Upper lobe of right lung (tissue), 1 donor: ENCODE data around the gene WDR19. TPM values are rescaled to one million over a fixed set of nuclear protein-coding genes. Genes with fewer than 3 reads are reported as not detected.

Source experiments
- ATAC-seq: fragments of 200-7000 bp; cut with Tn5 transposase; one replicate; pipeline ENCODE4 v1.9.1; 2020; ENCODE audit warnings: mild to moderate bottlenecking, moderate library complexity
- DNase-seq: peaks from one replicate; pipeline ENCODE4 v3.0.0-alpha.2; 2020
- H3K27ac ChIP-seq: fragments of 200-600 bp; one replicate; pipeline ENCODE4 v1.8.0; 2022
- H3K27me3 ChIP-seq: fragments of 200-600 bp; one replicate; pipeline ENCODE4 v1.8.0; 2022; ENCODE audit warnings: mild to moderate bottlenecking
- H3K36me3 ChIP-seq: fragments of 200-600 bp; one replicate; pipeline ENCODE4 v1.8.0; 2022
- H3K4me1 ChIP-seq: fragments of 200-600 bp; one replicate; pipeline ENCODE4 v1.8.0; 2022
- H3K4me3 ChIP-seq: fragments of 200-600 bp; one replicate; pipeline ENCODE4 v1.8.0; 2022; ENCODE audit warnings: mild to moderate bottlenecking
- H3K9me3 ChIP-seq: fragments of 200-600 bp; one replicate; pipeline ENCODE4 v1.8.0; 2022
- CTCF ChIP-seq: fragments of 200-600 bp; IDR thresholded peaks from one replicate; pipeline ENCODE4 v1.8.0; 2022; ENCODE audit warnings: antibody characterized with exemption
- intact Hi-C: fragments of 100-400 bp; cut with DNase I; formaldehyde crosslinking; loops from one replicate; pipeline ENCODE4 v1.11.0; 2022
- total RNA-seq: library from RNA; stranded (reverse); fragmentation: NEBNext Ultra II Directional; extraction: Animal tissue kit (Norgen Biotek cat#: 25700); gene quantifications from one replicate; pipeline ENCODE4 v1.2.1, GENCODE V29; 2021
- donor health status: DM: no; HTN: yes; CAD: no; lungs with severe emphysema.

The WDR19 gene
- total RNA-seq, 1 donor from 2014 or later, result 32.9 TPM

GRCh38 chr4:39205476-39205875 lies 23.1 kb downstream of the WDR19 start:
- Histone ChIP-seq H3K4me3 (no peak overlapping the region), H3K36me3 (peaks cover 32% of the 10 kb centered on the region), H3K4me1 (peaks cover 3% of the 10 kb centered on the region), H3K27me3 (no peaks in the 10 kb centered on the region), H3K9me3 (no peaks in the 10 kb centered on the region), H3K27ac (no peak overlapping the region)
- intact Hi-C loops, result no loop called here
- ATAC-seq (no peak), DNase-seq (no peak)
- no peak for TF ChIP-seq CTCF

- DNase-seq, result no peak
- TF ChIP-seq CTCF, result no peak
- H3K4me3 ChIP-seq, result no peak overlapping the region
- no peaks in the 10 kb centered on the region for H3K9me3 ChIP-seq
- ATAC-seq, result no peak
- H3K27me3 ChIP-seq, result no peaks in the 10 kb centered on the region
- intact Hi-C loops, result no loop called here
- H3K36me3 ChIP-seq, result peaks cover 30% of the 10 kb centered on the region
- H3K27ac ChIP-seq, result no peak overlapping the region
- no peaks in the 10 kb centered on the region for H3K4me1 ChIP-seq
These were observed 45.6 kb downstream of the WDR19 start for GRCh38 chr4:39227906-39228305.

- intact Hi-C loops, result no loop called here
- Histone ChIP-seq H3K27ac (no peak overlapping the region), H3K4me1 (no peaks in the 10 kb centered on the region), H3K27me3 (no peaks in the 10 kb centered on the region), H3K36me3 (peaks cover 35% of the 10 kb centered on the region), H3K9me3 (no peaks in the 10 kb centered on the region), H3K4me3 (no peak overlapping the region)
- TF ChIP-seq CTCF, result no peak
- ATAC-seq, result no peak
- DNase-seq, result no peak
These were observed 46.0 kb downstream of the WDR19 start for GRCh38 chr4:39228377-39228776.

- no peak overlapping the region for H3K4me3 ChIP-seq
- no peaks in the 10 kb centered on the region for H3K4me1 ChIP-seq
- ATAC-seq, result no peak
- DNase-seq, result no peak
- peaks cover 35% of the 10 kb centered on the region for H3K36me3 ChIP-seq
- no peak for TF ChIP-seq CTCF
- no peaks in the 10 kb centered on the region for H3K9me3 ChIP-seq
- intact Hi-C loops, result no loop called here
- no peak overlapping the region for H3K27ac ChIP-seq
- no peaks in the 10 kb centered on the region for H3K27me3 ChIP-seq
These were observed 48.1 kb downstream of the WDR19 start for GRCh38 chr4:39230462-39230861.

- no peaks in the 10 kb centered on the region for H3K9me3 ChIP-seq
- DNase-seq, result no peak
- no peaks in the 10 kb centered on the region for H3K27me3 ChIP-seq
- no peak for ATAC-seq
- intact Hi-C loops, result no loop called here
- H3K27ac ChIP-seq, result no peak overlapping the region
- no peak for TF ChIP-seq CTCF
- no peak overlapping the region for H3K4me3 ChIP-seq
- no peaks in the 10 kb centered on the region for H3K4me1 ChIP-seq
- peaks cover 33% of the 10 kb centered on the region for H3K36me3 ChIP-seq
These were observed 49.3 kb downstream of the WDR19 start for GRCh38 chr4:39231660-39232059.

- Histone ChIP-seq H3K27me3 (no peaks in the 10 kb centered on the region), H3K9me3 (no peaks in the 10 kb centered on the region), H3K4me1 (no peaks in the 10 kb centered on the region), H3K27ac (no peak overlapping the region), H3K4me3 (no peak overlapping the region), H3K36me3 (peaks cover 36% of the 10 kb centered on the region)
- ATAC-seq, result no peak
- intact Hi-C loops, result no loop called here
- TF ChIP-seq CTCF, result no peak
- no peak for DNase-seq
These were observed 49.8 kb downstream of the WDR19 start for GRCh38 chr4:39232100-39232499.
